Brain microvascular endothelial cell (primary cell): Measurements from ENCODE around the gene KCND2.

ENCODE experiments used
- DNase-seq: peaks from one replicate; pipeline ENCODE4 v3.0.0-alpha.2; 2020
- H3K27ac ChIP-seq: fragments of 250-450 bp; sonication (Bioruptor Pico); 2 replicates; pipeline ENCODE4 v1.5.1; 2020; ENCODE audit warnings: mild to moderate bottlenecking, moderate library complexity
- H3K27me3 ChIP-seq: fragments of 250-450 bp; sonication (Bioruptor Pico); replicated peaks from 2 replicates; pipeline ENCODE4 v1.5.1; 2020; ENCODE audit warnings: mild to moderate bottlenecking
- H3K36me3 ChIP-seq: fragments of 250-450 bp; sonication (Bioruptor Pico); replicated peaks from 2 replicates; pipeline ENCODE4 v1.5.1; 2020; ENCODE audit warnings: mild to moderate bottlenecking
- H3K4me3 ChIP-seq: 2 replicates; pipeline ENCODE4 v1.5.1; 2011; ENCODE audit warnings: low read depth, mild to moderate bottlenecking, control low read depth, low read length, moderate library complexity
- in situ Hi-C: cut with HindIII; loops from 2 replicates; pipeline ENCODE4 v1.10.0; 2017; ENCODE audit warnings: low sequenced_read_pairs, low pct_ligation_motif_present
- TF ChIP-seq, protein P1 (sequence below): IDR thresholded peaks from 2 replicates; pipeline ENCODE4 v1.5.1; 2011; ENCODE audit warnings: low read depth, mild to moderate bottlenecking, moderate library complexity, low read length, control low read depth, inconsistent platforms; ENCODE audit errors: missing control alignments

The KCND2 gene

DNA sequence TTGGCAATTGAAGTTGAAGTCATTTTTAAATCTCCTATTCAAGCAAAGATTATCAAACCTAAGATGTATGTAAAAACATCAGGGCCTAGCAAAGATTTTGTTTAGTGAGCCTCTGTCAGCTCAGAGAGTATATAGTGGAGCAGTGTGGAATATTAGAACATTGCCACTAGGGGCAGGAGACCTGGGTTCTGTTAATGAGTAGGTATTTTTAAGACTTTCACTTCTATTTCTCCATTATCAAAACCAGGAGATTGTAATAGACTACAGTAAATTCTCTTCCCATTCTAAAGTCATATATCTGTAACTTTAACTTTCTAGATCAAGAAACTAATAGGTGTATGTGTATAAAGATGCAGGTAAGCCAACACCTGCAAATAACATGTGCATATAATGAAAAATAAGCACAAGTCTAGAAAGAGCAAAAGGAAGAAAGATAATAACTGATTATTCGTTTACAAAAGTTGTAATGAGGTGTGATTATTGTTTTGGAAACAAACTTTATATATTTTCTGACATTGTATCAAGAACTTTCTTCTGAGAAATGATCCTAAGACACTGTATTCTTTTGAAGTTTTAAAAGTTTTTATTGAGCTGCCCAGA is 64.4 kb downstream of the KCND2 start:
- Histone ChIP-seq H3K36me3 (no peaks in the 10 kb centered on the region), H3K27ac (no peak overlapping the region), H3K4me3 (no peak overlapping the region), H3K27me3 (no peaks in the 10 kb centered on the region)
- TF ChIP-seq, protein P1, sequence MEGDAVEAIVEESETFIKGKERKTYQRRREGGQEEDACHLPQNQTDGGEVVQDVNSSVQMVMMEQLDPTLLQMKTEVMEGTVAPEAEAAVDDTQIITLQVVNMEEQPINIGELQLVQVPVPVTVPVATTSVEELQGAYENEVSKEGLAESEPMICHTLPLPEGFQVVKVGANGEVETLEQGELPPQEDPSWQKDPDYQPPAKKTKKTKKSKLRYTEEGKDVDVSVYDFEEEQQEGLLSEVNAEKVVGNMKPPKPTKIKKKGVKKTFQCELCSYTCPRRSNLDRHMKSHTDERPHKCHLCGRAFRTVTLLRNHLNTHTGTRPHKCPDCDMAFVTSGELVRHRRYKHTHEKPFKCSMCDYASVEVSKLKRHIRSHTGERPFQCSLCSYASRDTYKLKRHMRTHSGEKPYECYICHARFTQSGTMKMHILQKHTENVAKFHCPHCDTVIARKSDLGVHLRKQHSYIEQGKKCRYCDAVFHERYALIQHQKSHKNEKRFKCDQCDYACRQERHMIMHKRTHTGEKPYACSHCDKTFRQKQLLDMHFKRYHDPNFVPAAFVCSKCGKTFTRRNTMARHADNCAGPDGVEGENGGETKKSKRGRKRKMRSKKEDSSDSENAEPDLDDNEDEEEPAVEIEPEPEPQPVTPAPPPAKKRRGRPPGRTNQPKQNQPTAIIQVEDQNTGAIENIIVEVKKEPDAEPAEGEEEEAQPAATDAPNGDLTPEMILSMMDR: peak; percentile 69
- in situ Hi-C loops: no loop called here
- peak; percentile 12 for DNase-seq

DNA sequence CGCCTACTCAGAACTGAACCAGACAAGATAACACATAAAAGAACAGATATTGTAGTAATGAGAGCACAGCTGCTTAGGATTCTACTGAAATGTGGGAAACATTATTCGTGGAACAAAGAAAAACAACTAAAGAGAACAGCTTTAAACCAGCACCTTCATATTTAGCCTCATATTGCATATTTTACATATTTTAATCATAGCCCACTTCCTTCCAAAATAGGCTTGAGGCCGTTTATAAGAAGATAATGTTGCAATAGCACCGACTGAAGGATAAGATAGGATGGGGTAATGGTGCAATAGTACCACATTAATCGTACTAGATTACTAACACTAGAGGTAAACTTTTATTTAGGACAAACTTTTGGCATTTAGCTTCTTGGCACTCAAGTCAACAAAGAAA is 71.3 kb downstream of the KCND2 start:
- no peak overlapping the region for H3K27ac ChIP-seq
- in situ Hi-C loops: no loop called here
- no peaks in the 10 kb centered on the region for H3K36me3 ChIP-seq
- peak; percentile 18 for DNase-seq
- H3K27me3 ChIP-seq: no peaks in the 10 kb centered on the region
- H3K4me3 ChIP-seq: no peak overlapping the region
- TF ChIP-seq, protein P1: no peak

DNA sequence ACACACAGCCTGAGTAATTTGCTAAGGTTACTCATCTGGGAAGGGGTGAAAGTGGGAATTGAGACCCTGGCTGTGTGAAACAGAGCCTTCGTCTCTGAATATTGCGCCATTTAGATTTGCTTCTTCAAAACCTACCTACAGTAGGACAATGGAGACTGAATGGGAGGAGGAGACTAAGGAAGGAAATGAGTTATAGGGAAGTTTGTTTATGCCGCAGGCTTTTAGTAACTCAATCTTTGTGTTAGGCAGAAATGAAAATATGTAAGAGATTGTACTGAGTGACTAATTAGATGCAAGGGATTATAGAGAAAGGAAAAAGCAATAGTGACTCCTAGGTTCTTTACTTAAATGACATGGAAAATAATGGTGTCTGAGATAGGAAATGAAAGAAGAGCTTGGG is 80.2 kb downstream of the KCND2 start:
- no peak overlapping the region for H3K4me3 ChIP-seq
- no peaks in the 10 kb centered on the region for H3K36me3 ChIP-seq
- TF ChIP-seq, protein P1: no peak
- no peaks in the 10 kb centered on the region for H3K27me3 ChIP-seq
- in situ Hi-C loops: no loop called here
- H3K27ac ChIP-seq: no peak overlapping the region
- DNase-seq: no peak

DNA sequence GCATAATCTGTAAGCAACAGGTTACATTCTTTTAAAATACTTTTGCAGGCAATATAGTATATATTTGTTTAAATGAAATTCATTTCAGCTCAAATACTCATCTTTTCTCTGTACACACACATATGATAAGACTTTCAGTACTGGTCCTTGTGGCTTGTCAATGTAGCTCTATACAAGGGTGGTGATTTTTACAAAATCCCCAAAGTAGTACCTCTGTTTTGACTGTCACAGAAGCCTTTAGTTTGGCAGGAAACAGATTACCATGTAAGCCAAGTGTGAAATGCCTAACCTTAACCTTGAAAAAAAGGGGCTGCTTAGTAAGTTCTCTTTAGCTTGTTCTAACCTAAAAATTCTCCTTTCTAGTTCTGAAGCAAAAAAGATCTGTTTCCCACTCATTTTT is 87.9 kb downstream of the KCND2 start:
- no peak for DNase-seq
- H3K4me3 ChIP-seq: no peak overlapping the region
- no peaks in the 10 kb centered on the region for H3K36me3 ChIP-seq
- TF ChIP-seq, protein P1: no peak
- H3K27ac ChIP-seq: no peak overlapping the region
- in situ Hi-C loops: no loop called here
- no peaks in the 10 kb centered on the region for H3K27me3 ChIP-seq

DNA sequence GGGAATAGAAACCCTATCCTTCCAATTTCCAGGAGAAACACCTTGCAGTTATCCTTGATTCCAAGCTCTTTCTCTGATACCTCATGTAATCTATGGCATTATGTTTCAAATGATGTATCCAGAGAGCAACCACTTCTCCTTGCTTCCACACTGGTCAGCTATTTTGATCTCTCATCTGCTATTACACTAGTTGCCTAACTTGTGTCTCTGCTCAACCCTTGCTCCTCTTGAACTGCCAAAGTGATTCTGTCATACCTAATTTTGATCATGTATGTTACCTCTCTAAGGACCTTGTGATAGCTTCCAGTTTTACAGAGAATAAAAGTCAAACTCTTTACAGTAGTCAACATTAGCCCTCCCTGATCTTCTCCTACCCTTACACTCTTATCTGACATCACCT is 90.4 kb downstream of the KCND2 start:
- H3K4me3 ChIP-seq: no peak overlapping the region
- TF ChIP-seq, protein P1: no peak
- DNase-seq: no peak
- no peaks in the 10 kb centered on the region for H3K27me3 ChIP-seq
- no peak overlapping the region for H3K27ac ChIP-seq
- H3K36me3 ChIP-seq: no peaks in the 10 kb centered on the region
- in situ Hi-C loops: no loop called here

DNA sequence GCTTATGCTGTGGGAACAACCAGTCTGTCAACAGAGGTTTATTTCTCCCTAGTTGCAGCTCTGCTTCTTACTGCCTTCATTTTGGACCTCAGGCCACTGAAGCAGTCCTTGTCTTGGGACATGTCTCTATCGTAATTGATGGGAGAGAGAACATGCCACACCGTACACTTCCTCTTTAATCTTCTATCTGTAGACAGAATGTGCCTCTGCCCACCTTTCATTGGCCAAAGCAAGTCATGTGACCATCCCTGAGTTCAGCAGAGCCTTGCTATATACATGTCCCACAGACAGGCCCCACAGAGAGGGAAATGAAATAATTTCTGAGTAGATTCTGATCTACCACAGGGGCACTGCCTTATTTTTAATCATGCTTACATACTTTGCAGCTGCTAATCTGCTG is 98.0 kb downstream of the KCND2 start:
- Histone ChIP-seq H3K27ac (no peak overlapping the region), H3K4me3 (no peak overlapping the region), H3K27me3 (no peaks in the 10 kb centered on the region), H3K36me3 (no peaks in the 10 kb centered on the region)
- DNase-seq: no peak
- TF ChIP-seq, protein P1: no peak
- in situ Hi-C loops: no loop called here
